ENCODE results near the gene CDH4. TPM values are rescaled to one million over a fixed set of nuclear protein-coding genes. Genes with fewer than 3 reads are reported as not detected.

CDH4 gene
- total and polyA plus RNA-seq, 12 donors, result 0.04 to 0.25 (median 0.08) TPM; not detected in 5

- TF ChIP-seq CTCF (IDR thresholded peaks at IDR 0.05), result no peak
- Histone ChIP-seq H3K4me3 (no peak overlapping the region), H3K36me3 (no peaks in the 10 kb centered on the region), H3K9me3 (no peaks in the 10 kb centered on the region), H3K27ac (no peak overlapping the region), H3K27me3 (peaks cover 0 to 61% (median 23%) of the 10 kb centered on the region in 7 donors), H3K4me1 (no peaks in the 10 kb centered on the region)
- DNase-seq, result no peak
- intact Hi-C loops (cut with DNase I), result no loop called here
- 79 to 84% methylated on average over 16 of the region's 16 CpGs for WGBS, 2 donors
- ATAC-seq, result no peak
Measured at GRCh38 chr20:61835791-61836350, 583.8 kb downstream of the CDH4 start.

- WGBS, 2 donors, result 66 to 73% methylated on average over 9 of the region's 9 CpGs
- ATAC-seq (no peak), DNase-seq (no peak)
- H3K27ac ChIP-seq, result no peak overlapping the region
- H3K36me3 ChIP-seq, result no peaks in the 10 kb centered on the region
- intact Hi-C loops (cut with DNase I), result no loop called here
- H3K27me3 ChIP-seq, result peaks cover 0 to 47% (median 9%) of the 10 kb centered on the region in 7 donors
- no peak for TF ChIP-seq CTCF (IDR thresholded peaks at IDR 0.05)
- no peaks in the 10 kb centered on the region for H3K9me3 ChIP-seq
- H3K4me3 ChIP-seq, result no peak overlapping the region
- no peaks in the 10 kb centered on the region for H3K4me1 ChIP-seq
Measured at GRCh38 chr20:61837200-61837599, 585.1 kb downstream of the CDH4 start.

- no peak overlapping the region for H3K4me3 ChIP-seq
- H3K4me1 ChIP-seq, result no peaks in the 10 kb centered on the region
- 85 to 90% methylated on average over 10 of the region's 10 CpGs for WGBS, 2 donors
- DNase-seq (no peak), ATAC-seq (no peak)
- intact Hi-C loops (cut with DNase I), result no loop called here
- H3K36me3 ChIP-seq, result no peaks in the 10 kb centered on the region
- H3K27me3 ChIP-seq, result peaks cover 0 to 41% (median 3%) of the 10 kb centered on the region in 7 donors
- no peak overlapping the region for H3K27ac ChIP-seq
- H3K9me3 ChIP-seq, result no peaks in the 10 kb centered on the region
- no peak for TF ChIP-seq CTCF (IDR thresholded peaks at IDR 0.05)
Measured at GRCh38 chr20:61839223-61839911, 587.3 kb downstream of the CDH4 start.

- no peaks in the 10 kb centered on the region for H3K9me3 ChIP-seq
- intact Hi-C loops (cut with DNase I), result no loop called here
- peaks cover 0 to 40% (median 10%) of the 10 kb centered on the region in 7 donors for H3K27me3 ChIP-seq
- WGBS, 2 donors, result 75 to 78% methylated on average over 26 of the region's 26 CpGs
- no peak overlapping the region for H3K27ac ChIP-seq
- ATAC-seq, result no peak
- no peaks in the 10 kb centered on the region for H3K4me1 ChIP-seq
- no peaks in the 10 kb centered on the region for H3K36me3 ChIP-seq
- no peak overlapping the region for H3K4me3 ChIP-seq
- DNase-seq, result no peak
- no peak for TF ChIP-seq CTCF (IDR thresholded peaks at IDR 0.05)
Measured at GRCh38 chr20:61839912-61840778, 588.1 kb downstream of the CDH4 start.

Measured in heart right ventricle (tissue), 16 donors.